K562 (cell line): ENCODE measurements around the gene ZNF442. TPM values are rescaled to one million over a fixed set of nuclear protein-coding genes. Genes with fewer than 3 reads are reported as not detected.

Source experiments
- BRD4 ChIP-seq: fragments of 200-600 bp; sonication (generic); IDR thresholded peaks from 2 replicates; pipeline ENCODE4 v1.6.1; 2017; ENCODE audit warnings: inconsistent platforms
- CC2D1A ChIP-seq: fragments of 450-650 bp; IDR thresholded peaks from 2 replicates; pipeline ENCODE4 v1.6.1; 2017; ENCODE audit warnings: mild to moderate bottlenecking
- CEBPZ ChIP-seq: fragments of 150-350 bp; IDR thresholded peaks from 2 replicates; pipeline ENCODE4 v1.6.1; 2014; ENCODE audit warnings: low read depth, mild to moderate bottlenecking, low read length, borderline replicate concordance
- CHAMP1 ChIP-seq: fragments of 450-650 bp; IDR thresholded peaks from 2 replicates; pipeline ENCODE4 v1.6.1; 2016; ENCODE audit warnings: mild to moderate bottlenecking
- HMGN3 ChIP-seq: IDR thresholded peaks from 2 replicates; pipeline ENCODE4 v1.6.1; 2011; ENCODE audit warnings: borderline replicate concordance, low read depth, mild to moderate bottlenecking, mixed read lengths, low read length; ENCODE audit not compliant: insufficient read length; ENCODE audit errors: extremely low read depth
- MAX ChIP-seq: sonication (generic); formaldehyde crosslinking; IDR thresholded peaks from 2 replicates; pipeline ENCODE4 v1.9.0; 2022; ENCODE audit warnings: mild to moderate bottlenecking, missing genetic modification reagents
- PML ChIP-seq: IDR thresholded peaks from 2 replicates; pipeline ENCODE4 v1.6.1; 2012; ENCODE audit warnings: low read length, inconsistent platforms
- RBFOX2 ChIP-seq: fragments of 200-400 bp; formaldehyde crosslinking; IDR thresholded peaks from 2 replicates; pipeline ENCODE4 v1.6.1; 2017; ENCODE audit warnings: low read depth, mild to moderate bottlenecking, low read length, moderate library complexity
- SP2 ChIP-seq: IDR thresholded peaks from 2 replicates; pipeline ENCODE4 v1.6.1; 2011; ENCODE audit warnings: mild to moderate bottlenecking, low read depth, low read length, moderate library complexity; ENCODE audit not compliant: poor library complexity, severe bottlenecking; ENCODE audit errors: extremely low read depth
- TEAD1 ChIP-seq, 2 experiments: fragments of 450-650 bp in 1 of 2; sonication (generic) in 1 of 2; formaldehyde crosslinking; IDR thresholded peaks; 2 replicates each; pipeline versions ENCODE4 v1.4.0 to v1.8.0; 2020 to 2022; ENCODE audit warnings: mild to moderate bottlenecking in 2 of 2, missing genetic modification reagents in 1 of 2
- THRAP3 ChIP-seq: fragments of 450-650 bp; IDR thresholded peaks from 2 replicates; pipeline ENCODE4 v1.6.1; 2016; ENCODE audit warnings: mild to moderate bottlenecking, inconsistent platforms, borderline replicate concordance
- ZBTB43 ChIP-seq: sonication (generic); formaldehyde crosslinking; IDR thresholded peaks from 2 replicates; pipeline ENCODE4 v1.8.0; 2023; ENCODE audit warnings: mild to moderate bottlenecking, missing genetic modification reagents
- ZNF511 ChIP-seq: sonication (generic); formaldehyde crosslinking; IDR thresholded peaks from 2 replicates; pipeline ENCODE4 v1.8.0; 2022; ENCODE audit warnings: mild to moderate bottlenecking, missing genetic modification reagents
- polyA plus RNA-seq, 8 experiments: library from polyadenylated mRNA; depleted of rRNA in 4 of 8; stranded (reverse) in 5 of 8; unstranded in 3 of 8; fragments of >200 nt; fragmentation: Nextera tagmentation in 2 of 8; fragmentation: Illumina TruSeq in 1 of 8; extraction: Ambion mirVana in 2 of 8; extraction: Trizol in 1 of 8; gene quantifications; 2 replicates each; pipeline versions ENCODE4 v1.2.1 to v1.2.3, GENCODE V29; 2011 to 2014; ENCODE audit warnings: inconsistent platforms in 1 of 8, missing spikeins in 1 of 8
- total RNA-seq, 7 experiments: library from RNA; depleted of rRNA in 6 of 7; stranded (reverse); fragments of >200 nt in 6 of 7; fragmentation: Illumina TruSeq in 2 of 7; extraction: Trizol in 2 of 7; gene quantifications; 2 replicates each; pipeline versions ENCODE4 v1.2.1 to v1.2.3, GENCODE V29; 2011 to 2021; ENCODE audit warnings: low replicate concordance in 1 of 7
- TF ChIP-seq, protein P1 (sequence below): fragments of 450-650 bp; IDR thresholded peaks from 2 replicates; pipeline ENCODE4 v1.6.1; 2016; ENCODE audit warnings: low read depth, mild to moderate bottlenecking, moderate library complexity

The ZNF442 gene
- total and polyA plus RNA-seq, 9 of the 15 experiments (the other 6 are each of a cell fraction or from before 2014, with no cell fraction given): 1.7 to 7.0 (median 4.1) TPM

- TF ChIP-seq CHAMP1 (no peak), HMGN3 (peak; percentile 40), CEBPZ (no peak), THRAP3 (no peak), PML (0 out of 2 replicates have a peak, but pooled peaks have one; percentile 31), ZNF511 (0 out of 2 replicates have a peak, but pooled peaks have one; percentile 37), RBFOX2 (peak; percentile 81), BRD4 (no peak), SP2 (peak; percentile 62), TEAD1 (CRISPR knock-in tag; IDR thresholded peaks at IDR 0.05) (no peak), MAX (CRISPR knock-in tag) (peak; percentile 16; the same call in 1 of the 2 replicates), ZBTB43 (CRISPR knock-in tag) (no peak), CC2D1A (no peak)
- TF ChIP-seq, protein P1, sequence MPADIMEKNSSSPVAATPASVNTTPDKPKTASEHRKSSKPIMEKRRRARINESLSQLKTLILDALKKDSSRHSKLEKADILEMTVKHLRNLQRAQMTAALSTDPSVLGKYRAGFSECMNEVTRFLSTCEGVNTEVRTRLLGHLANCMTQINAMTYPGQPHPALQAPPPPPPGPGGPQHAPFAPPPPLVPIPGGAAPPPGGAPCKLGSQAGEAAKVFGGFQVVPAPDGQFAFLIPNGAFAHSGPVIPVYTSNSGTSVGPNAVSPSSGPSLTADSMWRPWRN: 0 out of 2 replicates have a peak, but pooled peaks have one; percentile 35
These were observed 35.4 kb upstream of the ZNF442 start, which contains the start of gene ZNF799 (continued) for GRCh38 chr19:12400633-12401502.
